GM12875 (cell line): ENCODE data around the gene CYP1A1.

ENCODE experiments used
- H3K4me3 ChIP-seq: one replicate; pipeline ENCODE4 v1.5.1; 2011; ENCODE audit warnings: low read depth, low read length, control low read depth
- CTCF ChIP-seq: IDR thresholded peaks from 2 replicates; pipeline ENCODE4 v1.5.1; 2011; ENCODE audit warnings: low read depth, mild to moderate bottlenecking, control low read depth, inconsistent platforms, low read length, moderate library complexity, borderline replicate concordance; ENCODE audit not compliant: insufficient read depth

CYP1A1 gene

GRCh38 chr15:74725845-74726773, 781 bp upstream of the CYP1A1 start:
- TF ChIP-seq CTCF, result no peak
- H3K4me3 ChIP-seq, result peak overlapping the region; percentile 51

- no peak overlapping the region for H3K4me3 ChIP-seq
- TF ChIP-seq CTCF, result no peak
Measured at GRCh38 chr15:74724570-74725224, 631 bp downstream of the CYP1A1 start.

GRCh38 chr15:74723754-74724334, 1.5 kb downstream of the CYP1A1 start:
- no peak for TF ChIP-seq CTCF
- H3K4me3 ChIP-seq, result no peak overlapping the region

- no peak for TF ChIP-seq CTCF
- no peak overlapping the region for H3K4me3 ChIP-seq
Measured at GRCh38 chr15:74723187-74723586, 2.1 kb downstream of the CYP1A1 start.

GRCh38 chr15:74722591-74722990, 2.7 kb downstream of the CYP1A1 start:
- no peak overlapping the region for H3K4me3 ChIP-seq
- TF ChIP-seq CTCF, result no peak

- H3K4me3 ChIP-seq, result no peak overlapping the region
- TF ChIP-seq CTCF, result no peak
Measured at GRCh38 chr15:74716651-74717050, 8.7 kb downstream of the CYP1A1 start.
